Measurements from ENCODE around the gene FLNA. TPM values are rescaled to one million over a fixed set of nuclear protein-coding genes. Genes with fewer than 3 reads are reported as not detected.

The FLNA gene
- total and polyA plus RNA-seq, 9 of the 15 experiments (the other 6 are each of a cell fraction or from before 2014, with no cell fraction given), result 6.2 to 735 (median 135) TPM

GRCh38 chrX:154368630-154369448 is 5.6 kb downstream of the FLNA start (continued):
- peak; percentile 79 for TF ChIP-seq JUN (IDR thresholded peaks at IDR 0.05; ENCODE audit: borderline replicate concordance, low read depth, low read length)
- no peak; the same call in 1 of the 2 replicates for TF ChIP-seq JUN (CRISPR knock-in tag; IDR thresholded peaks at IDR 0.05; ENCODE audit: borderline replicate concordance)
- peak; percentile 76 for TF ChIP-seq LCOR (CRISPR knock-in tag; IDR thresholded peaks at IDR 0.05)
- TF ChIP-seq GABPB1 (CRISPR knock-in tag; IDR thresholded peaks at IDR 0.05), result peak; percentile 56; the same call in 1 of the 2 replicates
- 0 out of 2 replicates have a peak, but pooled peaks have one; percentile 22 for TF ChIP-seq TCF3 (CRISPR knock-in tag; IDR thresholded peaks at IDR 0.05)
- peak; percentile 57; the same call in 1 of the 2 replicates for TF ChIP-seq KLF16 (IDR thresholded peaks at IDR 0.05)
- TF ChIP-seq ZBTB7A (IDR thresholded peaks at IDR 0.05; ENCODE audit: borderline replicate concordance, control insufficient read depth, low read depth, low read length), result peak; percentile 49; the same call in 1 of the 2 replicates
- peak; percentile 71 for TF ChIP-seq MEIS2 (IDR thresholded peaks at IDR 0.05; ENCODE audit: partially characterized antibody)
- TF ChIP-seq SMAD3 (CRISPR knock-in tag; conservative IDR thresholded peaks at IDR 0.05), result no peak
- TF ChIP-seq HDAC2 (IDR thresholded peaks at IDR 0.05), result 0 out of 2 replicates have a peak, but pooled peaks have one; percentile 49
- TF ChIP-seq ZNF785 (CRISPR knock-in tag; IDR thresholded peaks at IDR 0.05), result no peak
- peak; percentile 93 for TF ChIP-seq ATF3 (IDR thresholded peaks at IDR 0.05)
- TF ChIP-seq ATF3 (CRISPR knock-in tag; conservative IDR thresholded peaks at IDR 0.05), result peak; percentile 74; the same call in 1 of the 2 replicates
- peak; percentile 85; the same call in 1 of the 2 replicates for TF ChIP-seq KLF1 (tag; IDR thresholded peaks at IDR 0.05)
- peak; percentile 50; the same call in 1 of the 2 replicates for TF ChIP-seq SMARCA4 (IDR thresholded peaks at IDR 0.05)
- TF ChIP-seq PATZ1 (CRISPR knock-in tag; IDR thresholded peaks at IDR 0.05; ENCODE audit: borderline replicate concordance), result no peak
- 0 out of 2 replicates have a peak, but pooled peaks have one; percentile 57 for TF ChIP-seq ZNF175 (CRISPR knock-in tag; IDR thresholded peaks at IDR 0.05; ENCODE audit: low read depth)
- no peak for TF ChIP-seq XRCC4 (IDR thresholded peaks at IDR 0.05; ENCODE audit: extremely low read depth, insufficient read depth, insufficient read length)
- no peak for TF ChIP-seq OTX1 (CRISPR knock-in tag; IDR thresholded peaks at IDR 0.05)
- no peak for TF ChIP-seq ZNF311 (CRISPR knock-in tag; IDR thresholded peaks at IDR 0.05)
- no peak for TF ChIP-seq MXD1 (CRISPR knock-in tag; IDR thresholded peaks at IDR 0.05; ENCODE audit: borderline replicate concordance, poor library complexity, severe bottlenecking)
- no peak for TF ChIP-seq FOXJ3 (CRISPR knock-in tag; IDR thresholded peaks at IDR 0.05)
- peak; percentile 57 for TF ChIP-seq CBFA2T3 (IDR thresholded peaks at IDR 0.05)
- peak in 1 of 2 experiments; percentile 35; a peak in 1 of 4 replicates for TF ChIP-seq SIN3A (IDR thresholded peaks at IDR 0.05; ENCODE audit: borderline replicate concordance in 2 of 2, control insufficient read depth in 1 of 2, low read depth in 2 of 2, low read length in 2 of 2)
- TF ChIP-seq CBX2 (IDR thresholded peaks at IDR 0.05; ENCODE audit: insufficient read depth, low read length, poor library complexity, severe bottlenecking), result no peak
- peak; percentile 30; the same call in 1 of the 2 replicates for TF ChIP-seq SMAD4 (CRISPR knock-in tag; conservative IDR thresholded peaks at IDR 0.05)
